Type B pancreatic cell (in vitro differentiated cells): ENCODE results near the gene MMP25. TPM values are rescaled to one million over a fixed set of nuclear protein-coding genes. Genes with fewer than 3 reads are reported as not detected.
"Not testable (repeated sequence)": the region's sequence is repeated elsewhere in the genome, so short reads cannot be mapped to it uniquely, and the experiment has no call there.

Experiments used
- DNase-seq: peaks from one replicate; pipeline ENCODE4 v3.0.0; 2021; ENCODE audit warnings: mixed read lengths; ENCODE audit not compliant: unreplicated experiment; ENCODE audit errors: extremely low spot score
- H3K27ac Mint-ChIP-seq: 2 replicates; pipeline ENCODE4 v1.8.0; 2021; ENCODE audit warnings: mild to moderate bottlenecking, mixed read lengths
- H3K27me3 Mint-ChIP-seq: 2 replicates; pipeline ENCODE4 v1.8.0; 2021; ENCODE audit warnings: mixed read lengths
- H3K36me3 Mint-ChIP-seq: 2 replicates; pipeline ENCODE4 v1.8.0; 2021; ENCODE audit warnings: mixed read lengths
- H3K4me1 Mint-ChIP-seq: one replicate; pipeline ENCODE4 v1.8.0; 2021; ENCODE audit warnings: mixed read lengths; ENCODE audit not compliant: unreplicated experiment
- H3K4me3 Mint-ChIP-seq: 2 replicates; pipeline ENCODE4 v1.8.0; 2021; ENCODE audit warnings: mild to moderate bottlenecking, mixed read lengths
- H3K9me3 Mint-ChIP-seq: 2 replicates; pipeline ENCODE4 v1.8.0; 2021; ENCODE audit warnings: mixed read lengths
- total RNA-seq: library from RNA; stranded (reverse); gene quantifications from 2 replicates; pipeline ENCODE4 v1.2.1, GENCODE V29; 2021; ENCODE audit warnings: low replicate concordance
- TF ChIP-seq, protein P1 (sequence below): fragments of 200-600 bp; sonication (generic); conservative IDR thresholded peaks from 2 replicates; pipeline ENCODE4 v1.5.0; 2021; ENCODE audit warnings: antibody characterized with exemption, mild to moderate bottlenecking

Gene MMP25
- total RNA-seq, 1 donor from 2014 or later, result 0.14 TPM

DNA sequence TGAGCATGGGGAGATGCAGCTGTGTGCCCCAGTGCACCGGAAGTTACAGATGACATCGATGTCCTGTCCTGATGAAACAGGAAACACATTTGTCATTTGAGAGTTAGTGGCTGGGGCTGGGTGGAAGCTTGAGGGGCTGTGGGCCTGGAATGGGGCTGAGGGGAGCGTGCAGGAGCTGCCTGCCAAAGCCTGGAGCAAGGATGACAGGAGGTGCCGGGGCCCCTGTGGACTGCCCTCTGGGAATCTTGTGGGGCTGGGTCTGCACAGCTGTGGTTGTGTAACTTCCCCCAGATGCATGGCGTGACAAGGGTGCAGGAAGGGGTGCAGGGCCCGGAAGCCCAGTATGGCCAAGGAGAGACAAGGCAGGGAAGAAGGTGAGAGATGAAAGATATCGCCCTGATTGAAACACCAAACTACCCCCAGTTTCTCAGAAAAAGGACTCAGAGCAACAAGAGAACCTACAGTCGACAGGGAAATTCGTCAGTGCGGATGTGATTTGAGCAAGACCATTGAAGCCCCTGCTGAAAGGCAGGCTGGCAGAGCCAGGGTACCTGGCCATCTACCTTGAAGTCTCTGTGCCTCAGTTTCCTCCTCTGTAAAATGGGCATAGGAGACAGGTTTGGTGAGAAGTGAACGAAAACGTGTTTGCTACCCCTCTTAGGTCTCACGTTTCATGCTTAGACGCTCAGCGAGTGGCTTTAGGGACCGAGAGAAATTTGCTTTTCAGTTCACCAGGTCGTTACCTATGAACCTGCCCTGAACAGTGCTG, 8.8 kb downstream of the MMP25 start:
- no peak for DNase-seq
- H3K27me3 Mint-ChIP-seq, result peaks cover 25% of the 10 kb centered on the region
- H3K27ac Mint-ChIP-seq, result no peak overlapping the region
- peak overlapping the region; percentile 31 for H3K4me3 Mint-ChIP-seq
- no peaks in the 10 kb centered on the region for H3K9me3 Mint-ChIP-seq
- no peaks in the 10 kb centered on the region for H3K4me1 Mint-ChIP-seq
- peaks cover 10% of the 10 kb centered on the region for H3K36me3 Mint-ChIP-seq
- TF ChIP-seq, protein P1, sequence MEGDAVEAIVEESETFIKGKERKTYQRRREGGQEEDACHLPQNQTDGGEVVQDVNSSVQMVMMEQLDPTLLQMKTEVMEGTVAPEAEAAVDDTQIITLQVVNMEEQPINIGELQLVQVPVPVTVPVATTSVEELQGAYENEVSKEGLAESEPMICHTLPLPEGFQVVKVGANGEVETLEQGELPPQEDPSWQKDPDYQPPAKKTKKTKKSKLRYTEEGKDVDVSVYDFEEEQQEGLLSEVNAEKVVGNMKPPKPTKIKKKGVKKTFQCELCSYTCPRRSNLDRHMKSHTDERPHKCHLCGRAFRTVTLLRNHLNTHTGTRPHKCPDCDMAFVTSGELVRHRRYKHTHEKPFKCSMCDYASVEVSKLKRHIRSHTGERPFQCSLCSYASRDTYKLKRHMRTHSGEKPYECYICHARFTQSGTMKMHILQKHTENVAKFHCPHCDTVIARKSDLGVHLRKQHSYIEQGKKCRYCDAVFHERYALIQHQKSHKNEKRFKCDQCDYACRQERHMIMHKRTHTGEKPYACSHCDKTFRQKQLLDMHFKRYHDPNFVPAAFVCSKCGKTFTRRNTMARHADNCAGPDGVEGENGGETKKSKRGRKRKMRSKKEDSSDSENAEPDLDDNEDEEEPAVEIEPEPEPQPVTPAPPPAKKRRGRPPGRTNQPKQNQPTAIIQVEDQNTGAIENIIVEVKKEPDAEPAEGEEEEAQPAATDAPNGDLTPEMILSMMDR, result no peak

GRCh38 chr16:3055734-3056115, 9.4 kb downstream of the MMP25 start:
- not testable (repeated sequence) for H3K27ac Mint-ChIP-seq, DNase-seq, H3K4me1 Mint-ChIP-seq, H3K9me3 Mint-ChIP-seq, H3K36me3 Mint-ChIP-seq, H3K4me3 Mint-ChIP-seq
- H3K27me3 Mint-ChIP-seq, result peaks cover 19% of the 10 kb centered on the region

GRCh38 chr16:3056336-3057180, 10.2 kb downstream of the MMP25 start:
- Mint-ChIP-seq H3K27me3 (peaks cover 10% of the 10 kb centered on the region), H3K36me3 (peaks cover 10% of the 10 kb centered on the region), H3K27ac (no peak overlapping the region), H3K9me3 (no peaks in the 10 kb centered on the region), H3K4me3 (no peak overlapping the region), H3K4me1 (no peaks in the 10 kb centered on the region)
- TF ChIP-seq, protein P1, result no peak
- no peak for DNase-seq

GRCh38 chr16:3057181-3058138, 11.1 kb downstream of the MMP25 start:
- Mint-ChIP-seq H3K4me1 (no peaks in the 10 kb centered on the region), H3K9me3 (no peaks in the 10 kb centered on the region), H3K4me3 (peak overlapping the region; percentile 28), H3K27me3 (peaks cover 5% of the 10 kb centered on the region), H3K36me3 (peaks cover 6% of the 10 kb centered on the region), H3K27ac (no peak overlapping the region)
- no peak for DNase-seq
- TF ChIP-seq, protein P1, result no peak

- peak overlapping the region; percentile 86 for H3K4me3 Mint-ChIP-seq
- peaks cover 5% of the 10 kb centered on the region for H3K27me3 Mint-ChIP-seq
- no peak overlapping the region for H3K27ac Mint-ChIP-seq
- H3K36me3 Mint-ChIP-seq, result peaks cover 6% of the 10 kb centered on the region
- TF ChIP-seq, protein P1, result no peak
- no peaks in the 10 kb centered on the region for H3K4me1 Mint-ChIP-seq
- no peak for DNase-seq
- no peaks in the 10 kb centered on the region for H3K9me3 Mint-ChIP-seq
Observed at GRCh38 chr16:3058139-3059030, 12.0 kb downstream of the MMP25 start.
